Common myeloid progenitor, CD34-positive (primary cell): ENCODE data around the gene ZNF534. TPM values are rescaled to one million over a fixed set of nuclear protein-coding genes. Genes with fewer than 3 reads are reported as not detected.

Experiments
- CTCF ChIA-PET: fragments of 350-600 bp; sonication (Branson Sonifier 250); formaldehyde crosslinking; loops from one replicate; lab custom pipeline; 2021; ENCODE audit warnings: antibody characterized with exemption; lab: Charles Lee
- POLR2A ChIA-PET: fragments of 350-600 bp; sonication (Branson Sonifier 250); formaldehyde crosslinking; loops from one replicate; lab custom pipeline; 2021; ENCODE audit warnings: antibody characterized with exemption; lab: Charles Lee
- DNase-seq, 3 donors: peaks; one replicate each; pipeline versions ENCODE4 v3.0.0 to v3.0.0-alpha.2; 2013
- H3K27ac ChIP-seq, 2 experiments: 1 replicate in 1 of 2; 2 replicates in 1 of 2; pipeline ENCODE4 v1.7.0; 2013; ENCODE audit warnings: inconsistent platforms in 2 of 2, low read length in 2 of 2, mild to moderate bottlenecking in 2 of 2, low read depth in 1 of 2, moderate library complexity in 1 of 2; ENCODE audit not compliant: severe bottlenecking in 2 of 2, insufficient read depth in 1 of 2, poor library complexity in 1 of 2
- H3K27me3 ChIP-seq, 5 experiments: replicated peaks in 2 of 5; 1 replicate in 3 of 5; 2 replicates in 2 of 5; pipeline versions ENCODE4 v1.6.1 to v1.7.0; 2013; ENCODE audit warnings: low read length in 4 of 5, mild to moderate bottlenecking in 2 of 5, moderate library complexity in 2 of 5, inconsistent platforms in 1 of 5; ENCODE audit not compliant: insufficient read depth in 5 of 5, control insufficient read depth in 4 of 5
- H3K36me3 ChIP-seq, 4 experiments: 1 replicate in 2 of 4; 2 replicates in 2 of 4; pipeline versions ENCODE4 v1.6.1 to v1.7.0; 2013; ENCODE audit warnings: low read length in 3 of 4, control low read depth in 1 of 4, mild to moderate bottlenecking in 1 of 4; ENCODE audit not compliant: control insufficient read depth in 4 of 4, insufficient read depth in 4 of 4
- H3K4me1 ChIP-seq, 4 experiments: 1 replicate in 3 of 4; 2 replicates in 1 of 4; pipeline versions ENCODE4 v1.6.1 to v1.7.1; 2013; ENCODE audit warnings: low read length in 3 of 4, mild to moderate bottlenecking in 3 of 4, control low read depth in 1 of 4, inconsistent platforms in 1 of 4, moderate library complexity in 1 of 4; ENCODE audit not compliant: control insufficient read depth in 4 of 4, insufficient read depth in 4 of 4; ENCODE audit errors: control extremely low read depth in 1 of 4
- H3K4me3 ChIP-seq, 7 experiments: 1 replicate in 4 of 7; 2 replicates in 3 of 7; pipeline versions ENCODE4 v1.5.1 to v1.7.0; 2013; ENCODE audit warnings: mild to moderate bottlenecking in 7 of 7, low read length in 6 of 7, moderate library complexity in 6 of 7, inconsistent platforms in 2 of 7, low read depth in 2 of 7, control low read depth in 1 of 7; ENCODE audit not compliant: insufficient read depth in 4 of 7, control insufficient read depth in 1 of 7; ENCODE audit errors: extremely low read depth in 1 of 7
- H3K9me3 ChIP-seq, 5 experiments: 1 replicate in 4 of 5; 2 replicates in 1 of 5; pipeline versions ENCODE4 v1.6.1 to v1.7.1; 2013; ENCODE audit warnings: low read length in 4 of 5, mild to moderate bottlenecking in 2 of 5, inconsistent platforms in 1 of 5, low read depth in 1 of 5, moderate library complexity in 1 of 5; ENCODE audit not compliant: control insufficient read depth in 4 of 5, insufficient read depth in 2 of 5; ENCODE audit errors: control extremely low read depth in 1 of 5
- WGBS: methylation state at CpG from one replicate; pipeline ENCODE4 v1.1.5; 2013; ENCODE audit not compliant: insufficient coverage; 5-methylcytosine and 5-hydroxymethylcytosine counted together
- polyA plus RNA-seq: library from polyadenylated mRNA; unstranded; fragments of 120-200 nt; gene quantifications from one replicate; pipeline ENCODE4 v1.2.1, GENCODE V29; 2013

The ZNF534 gene
- polyA plus RNA-seq, result 0.51 TPM

GRCh38 chr19:52428937-52429336 is at the start of gene ZNF534:
TSS of gene ZNF534 (plus strand) at chr19:52429148. CDS start at chr19:52431475, 2,327 bp downstream.
- no peaks in the 10 kb centered on the region for H3K4me1 ChIP-seq
- WGBS, result 71% methylated on average over 27 of the region's 27 CpGs
- no peak within 1 kb of the TSS for H3K27ac ChIP-seq
- H3K9me3 ChIP-seq, result peaks cover 1 to 57% (median 36%) of the 10 kb centered on the region in 5 experiments
- no peak within 1 kb of the TSS for H3K4me3 ChIP-seq
- H3K36me3 ChIP-seq, result no peaks in the 10 kb centered on the region
- ChIA-PET CTCF (no interaction called here), POLR2A (no interaction called here)
- no peaks in the 10 kb centered on the region for H3K27me3 ChIP-seq
- no peak for DNase-seq

GRCh38 chr19:52391135-52391534 is 37.8 kb upstream of the ZNF534 start:
- no peak for DNase-seq
- POLR2A ChIA-PET, result no interaction called here
- H3K4me3 ChIP-seq, result no peak overlapping the region
- H3K27ac ChIP-seq, result no peak overlapping the region
- peaks cover 3 to 31% (median 3%) of the 10 kb centered on the region in 4 experiments for H3K36me3 ChIP-seq
- WGBS, result 64% methylated on average over 1 of the region's 1 CpG
- no peaks in the 10 kb centered on the region for H3K4me1 ChIP-seq
- H3K27me3 ChIP-seq, result no peaks in the 10 kb centered on the region
- peaks cover 3 to 60% (median 44%) of the 10 kb centered on the region in 5 experiments for H3K9me3 ChIP-seq
- CTCF ChIA-PET, result no interaction called here

GRCh38 chr19:52397310-52398080 is 31.5 kb upstream of the ZNF534 start, which contains the start of gene ZNF528:
TSS of gene ZNF528 (plus strand) at chr19:52397849. CDS start at chr19:52402014, 4,165 bp downstream.
- Histone ChIP-seq H3K4me3 (peak within 1 kb of the TSS; percentile 74 to 94 (median 90)), H3K9me3 (peaks cover 0 to 53% (median 37%) of the 10 kb centered on the region in 5 experiments), H3K27ac (peak within 1 kb of the TSS; percentile 67 to 90), H3K36me3 (peaks cover 15 to 51% (median 23%) of the 10 kb centered on the region in 4 experiments), H3K27me3 (no peaks in the 10 kb centered on the region), H3K4me1 (peaks cover 0 to 13% (median 9%) of the 10 kb centered on the region in 4 experiments)
- POLR2A ChIA-PET, result interaction anchor here (1.0 to 1.3 kb wide), 2 partner anchors 34 to 101 kb away, joined by 3 to 5 read pairs; no protein-coding TSS in a partner anchor
- DNase-seq, result peak; percentile 93 to 96 (median 96)
- WGBS, result 0% methylated on average over 30 of the region's 36 CpGs
- CTCF ChIA-PET, result no interaction called here

- CTCF ChIA-PET, result no interaction called here
- peak overlapping the region; percentile 74 to 94 (median 90) for H3K4me3 ChIP-seq
- POLR2A ChIA-PET, result interaction anchor here (1.0 to 1.3 kb wide), 2 partner anchors 35 to 102 kb away, joined by 3 to 5 read pairs; no protein-coding TSS in a partner anchor
- H3K36me3 ChIP-seq, result peaks cover 16 to 56% (median 28%) of the 10 kb centered on the region in 4 experiments
- peak; percentile 31 to 66 (median 50) for DNase-seq
- peaks cover 0 to 13% (median 9%) of the 10 kb centered on the region in 4 experiments for H3K4me1 ChIP-seq
- H3K9me3 ChIP-seq, result peaks cover 0 to 58% (median 37%) of the 10 kb centered on the region in 5 experiments
- no peaks in the 10 kb centered on the region for H3K27me3 ChIP-seq
- 13% methylated on average over 10 of the region's 14 CpGs for WGBS
- H3K27ac ChIP-seq, result peak overlapping the region; percentile 67 to 90
These were observed 30.9 kb upstream of the ZNF534 start for GRCh38 chr19:52398081-52398441.

GRCh38 chr19:52410276-52410675 is 18.7 kb upstream of the ZNF534 start:
- Histone ChIP-seq H3K27ac (no peak overlapping the region), H3K36me3 (peaks cover 26 to 97% (median 41%) of the 10 kb centered on the region in 4 experiments), H3K4me3 (no peak overlapping the region), H3K9me3 (peaks cover 10 to 98% (median 75%) of the 10 kb centered on the region in 5 experiments), H3K27me3 (no peaks in the 10 kb centered on the region), H3K4me1 (no peaks in the 10 kb centered on the region)
- ChIA-PET CTCF (no interaction called here), POLR2A (no interaction called here)
- WGBS, result 100% methylated on average over 6 of the region's 6 CpGs
- DNase-seq, result peak in 1 of 3 donors; percentile 16

GRCh38 chr19:52415711-52416110 is 13.2 kb upstream of the ZNF534 start:
- POLR2A ChIA-PET, result no interaction called here
- WGBS, result 98% methylated on average over 5 of the region's 5 CpGs
- no peaks in the 10 kb centered on the region for H3K27me3 ChIP-seq
- no peak overlapping the region for H3K4me3 ChIP-seq
- peaks cover 0 to 43% (median 9%) of the 10 kb centered on the region in 4 experiments for H3K36me3 ChIP-seq
- no peak overlapping the region for H3K27ac ChIP-seq
- H3K4me1 ChIP-seq, result no peaks in the 10 kb centered on the region
- no peak for DNase-seq
- CTCF ChIA-PET, result no interaction called here
- H3K9me3 ChIP-seq, result peaks cover 13 to 94% (median 67%) of the 10 kb centered on the region in 5 experiments

GRCh38 chr19:52442179-52442578 is 13.2 kb downstream of the ZNF534 start:
- no peaks in the 10 kb centered on the region for H3K27me3 ChIP-seq
- H3K9me3 ChIP-seq, result peaks cover 10 to 55% (median 30%) of the 10 kb centered on the region in 5 experiments
- no peak overlapping the region for H3K27ac ChIP-seq
- DNase-seq, result no peak
- WGBS, result 94% methylated on average over 3 of the region's 3 CpGs
- no peaks in the 10 kb centered on the region for H3K4me1 ChIP-seq
- CTCF ChIA-PET, result no interaction called here
- no peaks in the 10 kb centered on the region for H3K36me3 ChIP-seq
- no peak overlapping the region for H3K4me3 ChIP-seq
- POLR2A ChIA-PET, result no interaction called here
